ENCODE results near the gene PPP1R7.

GRCh38 chr2:241218131-241219029 is 68.1 kb downstream of the PPP1R7 start:
- no peak for TF ChIP-seq POLR2A (IDR thresholded peaks at IDR 0.05; ENCODE audit: low read length)
- no peak for TF ChIP-seq GATA1 (IDR thresholded peaks at IDR 0.05; ENCODE audit: low read depth, low read length)

All from erythroblast (primary cell).